Esophagus muscularis mucosa (tissue), 4 donors: ENCODE measurements around the gene CD300LF. TPM values are rescaled to one million over a fixed set of nuclear protein-coding genes. Genes with fewer than 3 reads are reported as not detected.

Source experiments
- DNase-seq: peaks from one replicate; pipeline ENCODE4 v3.0.0-alpha.2; 2017; ENCODE audit errors: extremely low spot score
- H3K27ac ChIP-seq, 4 donors: fragments of 200-600 bp; sonication (generic); replicated peaks in 1 of 4; 1 replicate in 3 of 4; 2 replicates in 1 of 4; pipeline ENCODE4 v1.5.1; 2016 to 2019; ENCODE audit warnings: mild to moderate bottlenecking in 1 of 4
- H3K27me3 ChIP-seq, 4 donors: fragments of 200-600 bp; sonication (generic); one replicate each; pipeline versions ENCODE4 v1.5.1 to v1.6.0; 2016 to 2019
- H3K36me3 ChIP-seq, 4 donors: fragments of 200-600 bp; sonication (generic); one replicate each; pipeline ENCODE4 v1.5.1; 2016 to 2019
- H3K4me1 ChIP-seq, 4 donors: fragments of 200-600 bp; sonication (generic); one replicate each; pipeline ENCODE4 v1.5.1; 2016 to 2019
- H3K4me3 ChIP-seq, 4 donors: fragments of 200-600 bp; sonication (generic); 1 replicate in 2 of 4; 2 replicates in 2 of 4; pipeline ENCODE4 v1.5.1; 2016 to 2019; ENCODE audit warnings: mild to moderate bottlenecking in 4 of 4, moderate library complexity in 1 of 4
- H3K9me3 ChIP-seq, 4 donors: fragments of 200-600 bp; sonication (generic); 1 replicate in 3 of 4; 2 replicates in 1 of 4; pipeline ENCODE4 v1.5.1; 2016 to 2019
- EP300 ChIP-seq: sonication (generic); formaldehyde crosslinking; IDR thresholded peaks from one replicate; pipeline ENCODE4 v1.6.1; 2017; ENCODE audit warnings: antibody characterized with exemption
- POLR2A ChIP-seq: fragments of 450-650 bp; IDR thresholded peaks from one replicate; pipeline ENCODE4 v1.6.1; 2017; ENCODE audit warnings: antibody characterized with exemption, moderate library complexity, mild to moderate bottlenecking, low read depth
- POLR2AphosphoS5 ChIP-seq, 2 donors: sonication (generic); formaldehyde crosslinking; IDR thresholded peaks; one replicate each; pipeline ENCODE4 v1.6.1; 2017; ENCODE audit warnings: antibody characterized with exemption in 2 of 2
- WGBS: methylation state at CpG from one replicate; pipeline ENCODE4 v1.1.5; 2018; 5-methylcytosine and 5-hydroxymethylcytosine counted together
- intact Hi-C: fragments of 100-400 bp; cut with DNase I; formaldehyde crosslinking; loops from one replicate; pipeline ENCODE4 v1.15.1; 2023
- total RNA-seq, 4 donors: library from RNA; depleted of rRNA; stranded (reverse); fragments of >200 nt; gene quantifications; one replicate each; pipeline versions ENCODE4 v1.1.0 to v1.2.1, GENCODE V29; 2016
- TF ChIP-seq, protein P1 (sequence below), 3 experiments: fragments of 200-600 bp in 2 of 3; fragments of 450-650 bp in 1 of 3; sonication (generic) in 2 of 3; IDR thresholded peaks; one replicate each; pipeline ENCODE4 v1.5.1; 2017 to 2019; ENCODE audit warnings: antibody characterized with exemption in 3 of 3, mild to moderate bottlenecking in 2 of 3, moderate library complexity in 1 of 3

CD300LF gene
- total RNA-seq, 4 donors from 2014 or later = 0.26 to 0.99 (median 0.42) TPM; not detected in 1

DNA sequence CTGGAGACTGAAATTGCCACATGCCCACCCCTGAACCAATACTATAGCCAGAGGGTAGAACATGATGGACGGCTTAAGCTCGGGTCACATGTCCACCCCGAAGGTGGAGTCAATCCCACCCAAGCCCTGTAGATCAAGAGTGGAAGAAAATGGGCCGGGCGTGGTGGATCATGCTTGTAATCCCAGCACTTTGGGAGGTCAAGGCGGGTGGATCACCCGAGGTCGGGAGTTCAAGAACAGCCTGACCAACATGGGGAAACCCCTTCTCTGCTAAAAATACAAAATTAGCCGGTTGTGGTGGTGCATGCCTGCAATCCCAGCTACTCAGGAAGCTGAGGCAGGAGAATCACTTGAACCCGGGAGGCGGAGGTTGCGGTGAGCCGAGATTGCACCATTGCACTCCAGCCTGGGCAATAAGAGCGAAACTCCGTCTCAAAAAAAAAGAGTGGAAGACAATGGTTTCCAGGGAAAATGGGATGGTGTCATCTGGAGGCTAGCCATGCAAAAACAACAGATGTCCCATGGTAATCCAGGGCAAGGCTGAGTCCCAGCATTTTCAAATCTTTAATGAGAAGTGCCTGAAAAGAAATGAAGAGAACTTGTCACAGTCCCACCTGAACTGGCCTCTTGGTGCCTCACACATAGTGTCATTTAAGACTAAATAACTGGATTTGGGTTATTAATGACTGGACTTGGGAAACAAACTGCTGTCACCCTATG is 30.1 kb downstream of the CD300LF start:
- 83% methylated on average over 15 of the region's 15 CpGs for whole genome bisulfite sequencing
- intact Hi-C loops = no loop called here
- no peak for TF ChIP-seq POLR2AphosphoS5 (IDR thresholded peaks at IDR 0.05)
- TF ChIP-seq, protein P1, sequence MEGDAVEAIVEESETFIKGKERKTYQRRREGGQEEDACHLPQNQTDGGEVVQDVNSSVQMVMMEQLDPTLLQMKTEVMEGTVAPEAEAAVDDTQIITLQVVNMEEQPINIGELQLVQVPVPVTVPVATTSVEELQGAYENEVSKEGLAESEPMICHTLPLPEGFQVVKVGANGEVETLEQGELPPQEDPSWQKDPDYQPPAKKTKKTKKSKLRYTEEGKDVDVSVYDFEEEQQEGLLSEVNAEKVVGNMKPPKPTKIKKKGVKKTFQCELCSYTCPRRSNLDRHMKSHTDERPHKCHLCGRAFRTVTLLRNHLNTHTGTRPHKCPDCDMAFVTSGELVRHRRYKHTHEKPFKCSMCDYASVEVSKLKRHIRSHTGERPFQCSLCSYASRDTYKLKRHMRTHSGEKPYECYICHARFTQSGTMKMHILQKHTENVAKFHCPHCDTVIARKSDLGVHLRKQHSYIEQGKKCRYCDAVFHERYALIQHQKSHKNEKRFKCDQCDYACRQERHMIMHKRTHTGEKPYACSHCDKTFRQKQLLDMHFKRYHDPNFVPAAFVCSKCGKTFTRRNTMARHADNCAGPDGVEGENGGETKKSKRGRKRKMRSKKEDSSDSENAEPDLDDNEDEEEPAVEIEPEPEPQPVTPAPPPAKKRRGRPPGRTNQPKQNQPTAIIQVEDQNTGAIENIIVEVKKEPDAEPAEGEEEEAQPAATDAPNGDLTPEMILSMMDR (IDR thresholded peaks at IDR 0.05) = no peak
- no peak overlapping the region for H3K4me3 ChIP-seq
- no peak for DNase-seq
- H3K27ac ChIP-seq = no peak overlapping the region
- peaks cover under 1 to 6% (median 6%) of the 10 kb centered on the region in 4 donors for H3K4me1 ChIP-seq
- H3K36me3 ChIP-seq = no peaks in the 10 kb centered on the region
- H3K9me3 ChIP-seq = no peaks in the 10 kb centered on the region
- H3K27me3 ChIP-seq = peaks cover 0 to 45% (median 0%) of the 10 kb centered on the region in 4 donors

DNA sequence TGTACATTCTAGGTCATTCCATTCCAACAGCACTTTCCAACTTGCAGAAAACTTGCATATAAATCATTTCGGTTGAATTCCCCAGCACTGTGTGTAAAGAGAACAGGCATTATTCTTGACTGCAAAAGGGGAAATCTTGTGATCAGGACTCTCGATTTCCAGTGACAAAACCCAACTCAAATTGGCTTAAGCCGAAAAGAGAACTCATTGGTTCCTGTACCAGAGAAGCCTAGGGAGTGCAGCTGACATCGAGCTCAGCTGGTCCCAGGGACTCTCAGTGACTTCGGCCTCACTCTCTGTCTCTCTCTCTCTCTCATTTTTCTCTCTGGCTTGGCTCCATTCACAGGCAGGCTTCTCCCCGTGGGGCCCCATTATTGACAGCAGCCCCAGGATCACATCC is 30.7 kb downstream of the CD300LF start:
- DNase-seq = no peak
- no peak overlapping the region for H3K4me3 ChIP-seq
- TF ChIP-seq, protein P1 (IDR thresholded peaks at IDR 0.05) = no peak
- TF ChIP-seq POLR2A (no peak), EP300 (no peak), POLR2AphosphoS5 (IDR thresholded peaks at IDR 0.05) (no peak)
- peaks cover 0 to 49% (median 0%) of the 10 kb centered on the region in 4 donors for H3K27me3 ChIP-seq
- H3K27ac ChIP-seq = no peak overlapping the region
- peaks cover 4 to 11% (median 7%) of the 10 kb centered on the region in 4 donors for H3K4me1 ChIP-seq
- H3K36me3 ChIP-seq = no peaks in the 10 kb centered on the region
- intact Hi-C loops = no loop called here
- no peaks in the 10 kb centered on the region for H3K9me3 ChIP-seq
- WGBS = 59% methylated on average over 6 of the region's 6 CpGs

DNA sequence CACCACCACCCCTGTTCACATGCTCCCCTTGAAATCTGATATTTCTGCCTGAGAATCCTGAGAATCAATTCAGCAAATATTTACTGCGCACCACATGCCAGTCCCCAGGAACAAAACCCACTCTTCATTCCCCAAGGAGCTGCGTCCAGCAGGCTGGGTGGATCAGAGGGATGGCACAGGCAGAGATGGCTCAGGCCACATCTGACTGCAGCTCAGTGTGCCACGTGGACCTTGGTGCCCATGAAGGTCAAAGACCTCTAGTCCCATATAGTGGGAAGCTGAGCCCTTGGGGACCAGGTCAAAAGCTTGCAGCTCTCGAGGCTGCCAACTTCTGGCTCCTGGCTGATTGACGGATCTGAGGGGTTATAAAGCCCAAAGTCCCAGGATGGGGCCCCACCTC is 31.8 kb downstream of the CD300LF start:
- TF ChIP-seq, protein P1 (IDR thresholded peaks at IDR 0.05) = no peak
- TF ChIP-seq POLR2A = no peak
- TF ChIP-seq EP300 = no peak
- TF ChIP-seq POLR2AphosphoS5 (IDR thresholded peaks at IDR 0.05) = no peak
- WGBS = 63% methylated on average over 4 of the region's 5 CpGs
- Histone ChIP-seq H3K4me3 (no peak overlapping the region), H3K9me3 (no peaks in the 10 kb centered on the region), H3K27ac (no peak overlapping the region), H3K27me3 (peaks cover 0 to 52% (median 0%) of the 10 kb centered on the region in 4 donors), H3K4me1 (peaks cover 4 to 15% (median 7%) of the 10 kb centered on the region in 4 donors), H3K36me3 (no peaks in the 10 kb centered on the region)
- no peak for DNase-seq
- intact Hi-C loops = no loop called here

DNA sequence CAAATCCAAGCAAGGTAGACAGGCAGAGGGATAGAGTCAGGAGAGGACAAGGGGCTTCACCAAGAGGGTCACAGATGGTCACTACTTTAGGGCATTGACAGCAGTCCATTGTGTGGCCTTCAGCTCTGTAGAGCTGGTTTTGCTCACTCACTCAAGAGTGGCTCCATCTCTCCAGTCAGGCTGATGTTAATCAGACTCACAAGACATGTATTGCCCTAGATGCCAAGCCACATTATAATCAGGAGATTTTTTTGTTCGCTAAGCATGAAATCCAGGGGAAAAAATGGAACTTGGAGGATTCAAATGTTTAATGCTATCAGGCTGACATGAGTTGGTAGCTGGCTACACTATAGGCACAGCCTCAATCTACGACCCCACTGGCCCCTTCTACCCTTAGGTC is 32.5 kb downstream of the CD300LF start:
- intact Hi-C loops = no loop called here
- 69% methylated on average over 2 of the region's 2 CpGs for WGBS
- no peaks in the 10 kb centered on the region for H3K9me3 ChIP-seq
- H3K4me1 ChIP-seq = peaks cover 4 to 15% (median 7%) of the 10 kb centered on the region in 4 donors
- no peak for DNase-seq
- H3K27me3 ChIP-seq = peaks cover 0 to 56% (median 0%) of the 10 kb centered on the region in 4 donors
- TF ChIP-seq POLR2AphosphoS5 (IDR thresholded peaks at IDR 0.05) (no peak), POLR2A (no peak), EP300 (no peak)
- TF ChIP-seq, protein P1 (IDR thresholded peaks at IDR 0.05) = no peak
- no peak overlapping the region for H3K4me3 ChIP-seq
- H3K27ac ChIP-seq = no peak overlapping the region
- no peaks in the 10 kb centered on the region for H3K36me3 ChIP-seq

DNA sequence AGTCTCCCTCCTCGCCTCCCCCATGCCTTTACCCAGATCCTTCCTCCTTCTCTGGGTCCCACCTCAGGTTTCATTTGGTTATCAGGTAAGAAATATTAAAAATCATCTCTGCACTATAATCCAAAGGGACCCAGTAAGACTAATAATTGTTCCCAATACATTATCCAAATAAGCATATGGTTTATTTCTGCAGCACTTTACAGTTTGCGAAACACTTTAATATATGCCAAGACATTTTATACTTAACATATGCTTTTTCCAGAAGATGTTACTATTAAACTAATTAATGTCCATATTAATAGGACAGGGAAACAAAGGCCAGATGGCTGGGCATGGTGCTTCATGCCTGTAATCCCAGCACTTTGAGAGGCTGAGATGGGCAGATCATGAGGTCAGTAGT is 33.3 kb downstream of the CD300LF start:
- H3K4me1 ChIP-seq = peaks cover 4 to 15% (median 7%) of the 10 kb centered on the region in 4 donors
- H3K27ac ChIP-seq = no peak overlapping the region
- DNase-seq = no peak
- peaks cover 0 to 64% (median 0%) of the 10 kb centered on the region in 4 donors for H3K27me3 ChIP-seq
- TF ChIP-seq EP300 (no peak), POLR2AphosphoS5 (IDR thresholded peaks at IDR 0.05) (no peak)
- H3K9me3 ChIP-seq = no peaks in the 10 kb centered on the region
- WGBS = 79% methylated on average over 2 of the region's 2 CpGs
- H3K36me3 ChIP-seq = no peaks in the 10 kb centered on the region
- intact Hi-C loops = no loop called here
- no peak overlapping the region for H3K4me3 ChIP-seq
